Gastrocnemius medialis (tissue), 4 donors: Measurements from ENCODE around the gene EYS. TPM values are rescaled to one million over a fixed set of nuclear protein-coding genes. Genes with fewer than 3 reads are reported as not detected.
A peak's percentile ranks its signal among the peaks of the same experiment; 100 is the strongest.

Experiments used
- ATAC-seq, 2 donors: fragments of 150-250 bp; one replicate each; pipeline ENCODE4 v1.9.1; 2016
- DNase-seq, 2 donors: peaks; one replicate each; pipeline ENCODE4 v3.0.0-alpha.2; 2019
- H3K27ac ChIP-seq, 4 donors: fragments of 200-600 bp; sonication (generic); 1 replicate in 1 of 4; 2 replicates in 3 of 4; pipeline ENCODE4 v1.5.1; 2016 to 2018; ENCODE audit warnings: mild to moderate bottlenecking in 2 of 4, moderate library complexity in 1 of 4
- H3K27me3 ChIP-seq, 3 donors: fragments of 200-600 bp; sonication (generic) in 2 of 3; 1 replicate in 1 of 3; 2 replicates in 2 of 3; pipeline versions ENCODE4 v1.5.1 to v1.6.0; 2016 to 2019; ENCODE audit warnings: mild to moderate bottlenecking in 1 of 3, moderate library complexity in 1 of 3
- H3K36me3 ChIP-seq, 2 donors: fragments of 200-600 bp; sonication (generic) in 1 of 2; one replicate each; pipeline ENCODE4 v1.5.1; 2017 to 2018
- H3K4me1 ChIP-seq, 2 donors: fragments of 200-600 bp; sonication (generic) in 1 of 2; one replicate each; pipeline ENCODE4 v1.5.1; 2016 to 2017; ENCODE audit warnings: mild to moderate bottlenecking in 2 of 2
- H3K4me3 ChIP-seq, 4 donors: fragments of 200-600 bp; sonication (generic) in 3 of 4; 1 replicate in 1 of 4; 2 replicates in 3 of 4; pipeline ENCODE4 v1.5.1; 2016 to 2019; ENCODE audit warnings: mild to moderate bottlenecking in 2 of 4
- H3K9me3 ChIP-seq, 3 donors: fragments of 200-600 bp; sonication (generic) in 2 of 3; 1 replicate in 1 of 3; 2 replicates in 2 of 3; pipeline ENCODE4 v1.5.1; 2016 to 2019
- POLR2A ChIP-seq, 2 donors: fragments of 450-650 bp; IDR thresholded peaks; one replicate each; pipeline ENCODE4 v1.6.1; 2017; ENCODE audit warnings: antibody characterized with exemption in 2 of 2, mild to moderate bottlenecking in 2 of 2, moderate library complexity in 2 of 2
- in situ Hi-C, 4 donors: fragments of 200-750 bp; cut with MboI; loops; one replicate each; pipeline versions ENCODE4 v1.15.0 to v1.8.0; 2017; ENCODE audit warnings: low sequenced_read_pairs in 4 of 4
- intact Hi-C: fragments of 100-400 bp; cut with DNase I; formaldehyde crosslinking; loops from one replicate; pipeline ENCODE4 v1.15.1; 2023; ENCODE audit warnings: low total_unique reads
- total RNA-seq, 4 donors: library from RNA; depleted of rRNA; stranded (reverse); fragments of >200 nt; gene quantifications; one replicate each; pipeline versions ENCODE4 v1.1.0 to v1.2.3, GENCODE V29; 2016
- TF ChIP-seq, protein P1 (sequence below), 5 experiments: fragments of 450-650 bp in 3 of 5; fragments of 200-600 bp in 2 of 5; sonication (generic) in 2 of 5; IDR thresholded peaks in 4 of 5; conservative IDR thresholded peaks in 1 of 5; 1 replicate in 4 of 5; 2 replicates in 1 of 5; pipeline ENCODE4 v1.5.1; 2016 to 2019; ENCODE audit warnings: antibody characterized with exemption in 5 of 5, mild to moderate bottlenecking in 3 of 5, moderate library complexity in 3 of 5

Gene EYS
- total RNA-seq, 4 donors from 2014 or later, result 0.20 TPM; not detected in 3

DNA sequence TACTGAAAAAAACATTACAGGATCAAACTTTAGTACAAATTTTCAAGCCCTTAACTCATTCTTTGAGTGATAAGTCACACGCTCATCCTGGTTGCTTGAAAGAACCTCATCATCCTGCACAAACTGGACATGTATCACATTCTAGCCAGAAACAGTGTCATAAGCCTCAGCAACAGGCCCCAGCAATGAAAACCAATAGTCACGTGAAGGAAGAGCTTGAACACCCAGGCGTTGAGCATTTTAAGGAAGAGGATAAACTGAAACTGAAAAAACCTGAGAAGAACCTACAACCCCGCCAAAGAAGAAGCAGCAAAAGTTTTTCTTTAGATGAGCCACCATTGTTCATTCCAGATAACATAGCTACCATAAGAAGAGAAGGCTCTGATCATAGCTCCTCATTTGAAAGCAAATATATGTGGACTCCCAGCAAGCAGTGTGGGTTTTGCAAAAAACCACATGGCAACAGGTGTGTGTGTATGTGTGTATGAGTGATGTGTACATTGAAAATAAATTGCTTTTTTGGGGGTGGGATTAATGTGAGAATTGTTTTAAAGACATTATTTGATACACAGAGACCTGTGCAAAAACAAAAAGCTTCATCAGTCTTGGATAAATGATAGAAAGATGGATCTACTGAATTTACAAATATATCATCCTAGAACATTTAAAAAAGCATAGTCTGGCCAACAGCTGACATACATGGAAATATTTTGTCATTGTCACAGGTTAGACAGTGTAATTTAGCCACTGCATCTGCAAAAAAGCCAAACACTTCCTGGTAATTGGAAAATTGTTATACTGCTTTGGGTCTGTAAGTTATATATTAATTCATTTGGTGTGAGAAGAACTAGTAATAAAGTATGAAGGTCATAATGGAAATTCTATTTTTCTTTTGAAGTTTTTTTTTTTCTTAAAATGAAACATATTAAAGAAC lies 2021.3 kb downstream of the EYS start:
- Histone ChIP-seq H3K27ac (no peak overlapping the region), H3K4me1 (peaks cover 1 to 15% of the 10 kb centered on the region in 2 donors), H3K9me3 (no peaks in the 10 kb centered on the region), H3K36me3 (peaks cover 0 to 11% of the 10 kb centered on the region in 2 donors), H3K4me3 (no peak overlapping the region), H3K27me3 (no peaks in the 10 kb centered on the region)
- no peak for DNase-seq
- intact Hi-C loops (no loop called here), in situ Hi-C loops (no loop called here)
- no peak for ATAC-seq
- TF ChIP-seq, protein P1, sequence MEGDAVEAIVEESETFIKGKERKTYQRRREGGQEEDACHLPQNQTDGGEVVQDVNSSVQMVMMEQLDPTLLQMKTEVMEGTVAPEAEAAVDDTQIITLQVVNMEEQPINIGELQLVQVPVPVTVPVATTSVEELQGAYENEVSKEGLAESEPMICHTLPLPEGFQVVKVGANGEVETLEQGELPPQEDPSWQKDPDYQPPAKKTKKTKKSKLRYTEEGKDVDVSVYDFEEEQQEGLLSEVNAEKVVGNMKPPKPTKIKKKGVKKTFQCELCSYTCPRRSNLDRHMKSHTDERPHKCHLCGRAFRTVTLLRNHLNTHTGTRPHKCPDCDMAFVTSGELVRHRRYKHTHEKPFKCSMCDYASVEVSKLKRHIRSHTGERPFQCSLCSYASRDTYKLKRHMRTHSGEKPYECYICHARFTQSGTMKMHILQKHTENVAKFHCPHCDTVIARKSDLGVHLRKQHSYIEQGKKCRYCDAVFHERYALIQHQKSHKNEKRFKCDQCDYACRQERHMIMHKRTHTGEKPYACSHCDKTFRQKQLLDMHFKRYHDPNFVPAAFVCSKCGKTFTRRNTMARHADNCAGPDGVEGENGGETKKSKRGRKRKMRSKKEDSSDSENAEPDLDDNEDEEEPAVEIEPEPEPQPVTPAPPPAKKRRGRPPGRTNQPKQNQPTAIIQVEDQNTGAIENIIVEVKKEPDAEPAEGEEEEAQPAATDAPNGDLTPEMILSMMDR (IDR thresholded peaks at IDR 0.05 in 4 of 5, conservative IDR thresholded peaks at IDR 0.05 in 1 of 5), result no peak
- no peak for TF ChIP-seq POLR2A (IDR thresholded peaks at IDR 0.05)

DNA sequence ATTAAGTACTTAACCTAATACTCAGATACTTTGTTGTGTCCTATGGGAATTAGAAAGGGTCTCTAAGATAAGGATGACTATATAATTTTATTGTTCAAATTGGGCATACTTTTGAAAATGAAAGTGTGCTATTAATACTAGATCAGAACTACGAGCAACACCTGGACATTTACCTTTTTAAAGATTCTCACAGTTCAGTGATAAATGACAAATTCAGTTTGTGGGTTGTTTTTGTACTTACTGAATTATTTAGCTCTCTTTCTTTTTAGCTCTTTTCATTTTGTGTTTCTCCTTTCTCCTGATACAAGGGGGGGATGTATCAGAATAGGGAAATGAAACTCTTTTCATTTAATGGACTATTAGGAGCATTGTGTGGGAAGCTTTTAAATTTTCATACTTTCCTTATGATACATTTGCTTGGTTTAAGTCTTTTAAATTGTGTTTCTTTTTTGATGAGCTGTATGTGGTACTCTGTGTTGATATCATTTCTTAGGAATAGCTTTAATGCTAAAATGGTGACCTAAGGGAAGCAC lies 2023.9 kb downstream of the EYS start:
- Histone ChIP-seq H3K27me3 (no peaks in the 10 kb centered on the region), H3K36me3 (peaks cover 0 to 11% of the 10 kb centered on the region in 2 donors), H3K27ac (no peak overlapping the region), H3K9me3 (no peaks in the 10 kb centered on the region), H3K4me1 (peaks cover 5 to 16% of the 10 kb centered on the region in 2 donors), H3K4me3 (no peak overlapping the region)
- in situ Hi-C loops (no loop called here), intact Hi-C loops (no loop called here)
- DNase-seq (no peak), ATAC-seq (no peak)
- TF ChIP-seq, protein P1 (IDR thresholded peaks at IDR 0.05 in 4 of 5, conservative IDR thresholded peaks at IDR 0.05 in 1 of 5), result no peak
- no peak for TF ChIP-seq POLR2A (IDR thresholded peaks at IDR 0.05)

DNA sequence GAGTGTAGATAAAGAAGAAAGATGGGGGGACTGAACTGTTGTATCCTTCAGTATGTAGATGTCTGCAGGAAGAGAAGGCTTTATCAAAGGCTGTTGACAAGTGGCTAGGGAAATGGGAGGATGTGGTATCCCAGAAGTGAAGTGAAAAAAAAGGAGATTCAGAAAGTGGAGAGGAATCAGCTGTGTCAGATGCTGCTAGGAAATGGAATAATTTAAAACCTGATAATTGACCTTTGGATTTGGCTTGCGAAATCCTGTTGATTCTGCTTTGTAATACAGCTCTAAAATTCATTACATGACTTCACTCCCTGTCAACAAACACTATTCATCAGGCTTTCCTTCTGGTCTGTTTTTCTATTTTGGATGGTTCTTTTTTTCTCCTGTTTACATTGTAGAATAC lies 2029.7 kb downstream of the EYS start:
- H3K27ac ChIP-seq, result peak overlapping the region in 2 of 4 donors; percentile 16 to 18
- in situ Hi-C loops, result no loop called here
- ATAC-seq, result peak in 1 of 2 donors; percentile 13
- TF ChIP-seq POLR2A (IDR thresholded peaks at IDR 0.05), result no peak
- TF ChIP-seq, protein P1 (IDR thresholded peaks at IDR 0.05 in 4 of 5, conservative IDR thresholded peaks at IDR 0.05 in 1 of 5), result no peak
- H3K36me3 ChIP-seq, result no peaks in the 10 kb centered on the region
- intact Hi-C loops, result loop anchor here (5.0 kb wide), 1 partner anchor 40 kb away; the partner anchor contains the start of gene PHF3
- peaks cover 36 to 52% of the 10 kb centered on the region in 2 donors for H3K4me1 ChIP-seq
- DNase-seq, result no peak
- no peaks in the 10 kb centered on the region for H3K27me3 ChIP-seq
- no peak overlapping the region for H3K4me3 ChIP-seq
- no peaks in the 10 kb centered on the region for H3K9me3 ChIP-seq

DNA sequence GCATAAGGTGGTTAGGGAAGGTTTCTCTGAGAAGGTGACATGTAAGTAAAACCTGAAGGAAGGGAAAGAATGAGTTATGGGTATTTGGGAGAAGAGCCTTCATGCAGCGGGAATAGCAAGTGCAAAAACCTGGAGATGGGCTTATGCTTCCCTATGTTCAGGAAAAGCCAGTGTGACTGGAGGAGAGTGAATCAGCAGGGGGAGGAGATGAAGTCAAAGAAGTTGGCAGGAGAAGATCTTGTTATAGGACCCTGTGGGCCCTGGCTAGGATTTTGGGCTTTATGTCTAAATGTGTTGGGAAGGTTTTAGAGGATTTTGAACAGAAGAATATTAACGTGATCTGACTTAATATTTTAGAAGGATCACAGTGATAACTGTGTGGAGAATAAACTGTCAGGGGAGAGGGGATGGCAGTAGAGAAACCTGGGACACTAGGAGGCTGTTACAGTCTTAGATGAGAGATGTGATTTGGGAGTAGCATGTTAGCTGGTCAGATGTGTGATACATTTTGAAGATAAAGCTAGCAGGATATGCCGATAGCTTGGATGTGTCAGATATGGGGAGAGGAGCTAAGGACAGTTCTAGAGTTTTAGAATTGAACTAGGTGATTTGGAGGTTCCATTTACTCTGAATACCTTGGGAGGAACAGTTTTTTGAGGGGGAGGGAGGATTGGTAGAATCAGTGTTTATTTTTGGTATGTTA lies 2030.5 kb downstream of the EYS start:
- intact Hi-C loops, result loop anchor here (5.0 kb wide), 1 partner anchor 39 kb away; the partner anchor contains the start of gene PHF3
- H3K27ac ChIP-seq, result peak overlapping the region in 2 of 4 donors; percentile 5 to 18
- in situ Hi-C loops, result no loop called here
- peaks cover 38 to 48% of the 10 kb centered on the region in 2 donors for H3K4me1 ChIP-seq
- no peaks in the 10 kb centered on the region for H3K36me3 ChIP-seq
- no peaks in the 10 kb centered on the region for H3K27me3 ChIP-seq
- H3K9me3 ChIP-seq, result no peaks in the 10 kb centered on the region
- no peak for TF ChIP-seq POLR2A (IDR thresholded peaks at IDR 0.05)
- TF ChIP-seq, protein P1 (IDR thresholded peaks at IDR 0.05 in 4 of 5, conservative IDR thresholded peaks at IDR 0.05 in 1 of 5), result no peak
- ATAC-seq (no peak), DNase-seq (no peak)
- no peak overlapping the region for H3K4me3 ChIP-seq
